Mesenchymal stem cell (in vitro differentiated cells and primary cell): Measurements from ENCODE around the gene RAB3GAP1.

Experiments used
- DNase-seq: peaks from one replicate; pipeline ENCODE4 v3.0.0-alpha.2; 2013
- H2AFZ ChIP-seq: one replicate; pipeline ENCODE4 v1.6.1; 2013; ENCODE audit warnings: low read depth, mild to moderate bottlenecking, control low read depth, inconsistent platforms, low read length, moderate library complexity
- H2AK5ac ChIP-seq: 2 replicates; pipeline ENCODE4 v1.6.1; 2013; ENCODE audit warnings: low read length, moderate library complexity, mild to moderate bottlenecking, inconsistent platforms; ENCODE audit not compliant: severe bottlenecking
- H2BK120ac ChIP-seq: one replicate; pipeline ENCODE4 v1.6.1; 2013; ENCODE audit warnings: low read depth, mild to moderate bottlenecking, inconsistent platforms, low read length, moderate library complexity
- H2BK12ac ChIP-seq, 2 experiments: one replicate each; pipeline ENCODE4 v1.6.1; 2013; ENCODE audit warnings: inconsistent platforms in 2 of 2, low read length in 2 of 2, mild to moderate bottlenecking in 2 of 2, moderate library complexity in 2 of 2, control low read depth in 1 of 2
- H2BK15ac ChIP-seq: one replicate; pipeline ENCODE4 v1.6.1; 2013; ENCODE audit warnings: mild to moderate bottlenecking, low read depth, inconsistent platforms; ENCODE audit not compliant: poor library complexity, severe bottlenecking
- H2BK5ac ChIP-seq: 2 replicates; pipeline ENCODE4 v1.6.1; 2013; ENCODE audit warnings: low read depth, mild to moderate bottlenecking, low read length, control low read depth, inconsistent platforms; ENCODE audit not compliant: poor library complexity, severe bottlenecking
- H3K14ac ChIP-seq, 2 experiments: one replicate each; pipeline ENCODE4 v1.6.1; 2013; ENCODE audit warnings: inconsistent platforms in 2 of 2, low read length in 2 of 2, control low read depth in 1 of 2, mild to moderate bottlenecking in 1 of 2, moderate library complexity in 1 of 2
- H3K18ac ChIP-seq, 2 experiments: one replicate each; pipeline ENCODE4 v1.6.1; 2013; ENCODE audit warnings: inconsistent platforms in 2 of 2, low read length in 2 of 2, control low read depth in 1 of 2, low read depth in 1 of 2, mild to moderate bottlenecking in 1 of 2
- H3K23ac ChIP-seq, 2 experiments: one replicate each; pipeline ENCODE4 v1.6.1; 2013; ENCODE audit warnings: inconsistent platforms in 2 of 2, low read length in 2 of 2, mild to moderate bottlenecking in 2 of 2, moderate library complexity in 2 of 2, control low read depth in 1 of 2
- H3K27ac ChIP-seq: 2 replicates; pipeline ENCODE4 v1.5.1; 2013; ENCODE audit warnings: mild to moderate bottlenecking, moderate library complexity, low read length, control low read depth, inconsistent platforms; ENCODE audit not compliant: poor library complexity, severe bottlenecking
- H3K27me3 ChIP-seq, 2 experiments: 2 replicates each; pipeline versions ENCODE4 v1.6.1 to v1.7.0; 2013; ENCODE audit warnings: low read length in 2 of 2, mild to moderate bottlenecking in 2 of 2, moderate library complexity in 2 of 2, control low read depth in 1 of 2, inconsistent platforms in 1 of 2; ENCODE audit not compliant: control insufficient read depth in 1 of 2, insufficient read depth in 1 of 2
- H3K36me3 ChIP-seq, 2 experiments: 2 replicates each; pipeline versions ENCODE4 v1.6.1 to v1.7.0; 2013; ENCODE audit warnings: low read length in 2 of 2, control low read depth in 1 of 2, inconsistent platforms in 1 of 2, low read depth in 1 of 2, mild to moderate bottlenecking in 1 of 2; ENCODE audit not compliant: insufficient read depth in 2 of 2, control insufficient read depth in 1 of 2
- H3K4ac ChIP-seq, 2 experiments: one replicate each; pipeline ENCODE4 v1.6.1; 2013; ENCODE audit warnings: inconsistent platforms in 2 of 2, low read length in 2 of 2, mild to moderate bottlenecking in 2 of 2, moderate library complexity in 2 of 2, control low read depth in 1 of 2, low read depth in 1 of 2
- H3K4me1 ChIP-seq: 2 replicates; pipeline ENCODE4 v1.6.1; 2013; ENCODE audit warnings: low read depth, low read length, control low read depth; ENCODE audit not compliant: control insufficient read depth, insufficient read depth
- H3K4me2 ChIP-seq: 2 replicates; pipeline ENCODE4 v1.6.1; 2013; ENCODE audit warnings: low read length, mild to moderate bottlenecking, inconsistent platforms; ENCODE audit not compliant: poor library complexity, severe bottlenecking
- H3K4me3 ChIP-seq, 2 experiments: 2 replicates each; pipeline versions ENCODE4 v1.5.1 to v1.7.0; 2013; ENCODE audit warnings: low read length in 2 of 2, mild to moderate bottlenecking in 2 of 2, control low read depth in 1 of 2, low read depth in 1 of 2; ENCODE audit not compliant: insufficient read depth in 1 of 2
- H3K79me1 ChIP-seq: replicated peaks from 2 replicates; pipeline ENCODE4 v1.6.1; 2013; ENCODE audit warnings: mild to moderate bottlenecking, control low read depth, low read length, inconsistent platforms; ENCODE audit not compliant: poor library complexity, severe bottlenecking
- H3K9ac ChIP-seq: 2 replicates; pipeline ENCODE4 v1.7.0; 2013; ENCODE audit warnings: mild to moderate bottlenecking, low read length, moderate library complexity
- H3K9me3 ChIP-seq: 2 replicates; pipeline ENCODE4 v1.7.0; 2013; ENCODE audit warnings: mild to moderate bottlenecking, low read length; ENCODE audit not compliant: control insufficient read depth
- H4K8ac ChIP-seq: one replicate; pipeline ENCODE4 v1.6.1; 2013; ENCODE audit warnings: inconsistent platforms, mild to moderate bottlenecking, low read length, moderate library complexity
- H4K91ac ChIP-seq: one replicate; pipeline ENCODE4 v1.6.1; 2013; ENCODE audit warnings: mild to moderate bottlenecking, low read length, inconsistent platforms
- WGBS: methylation state at CpG from one replicate; pipeline ENCODE4 v1.1.7; 2013; ENCODE audit warnings: mixed read lengths; 5-methylcytosine and 5-hydroxymethylcytosine counted together

RAB3GAP1 gene

GRCh38 chr2:135152361-135152760 lies 100.3 kb downstream of the RAB3GAP1 start:
- no peak overlapping the region for H2BK120ac ChIP-seq
- no peak overlapping the region for H3K4me3 ChIP-seq
- H2AK5ac ChIP-seq: no peak overlapping the region
- H4K91ac ChIP-seq: no peak overlapping the region
- no peaks in the 10 kb centered on the region for H3K9me3 ChIP-seq
- no peak overlapping the region for H3K4ac ChIP-seq
- no CpG with 5 or more reads among the region's 1 CpG for WGBS
- H2BK5ac ChIP-seq: no peak overlapping the region
- H3K27me3 ChIP-seq: no peaks in the 10 kb centered on the region
- H3K4me1 ChIP-seq: peaks cover 4% of the 10 kb centered on the region
- H3K79me1 ChIP-seq: peaks cover 13% of the 10 kb centered on the region
- no peak overlapping the region for H2BK12ac ChIP-seq
- no peak overlapping the region for H3K4me2 ChIP-seq
- H3K36me3 ChIP-seq: peaks cover 3 to 76% of the 10 kb centered on the region in 2 experiments
- no peak overlapping the region for H2BK15ac ChIP-seq
- no peak overlapping the region for H4K8ac ChIP-seq
- DNase-seq: no peak
- no peak overlapping the region for H2AFZ ChIP-seq
- no peak overlapping the region for H3K27ac ChIP-seq
- no peak overlapping the region for H3K18ac ChIP-seq
- H3K23ac ChIP-seq: no peak overlapping the region
- no peak overlapping the region for H3K9ac ChIP-seq
- H3K14ac ChIP-seq: no peak overlapping the region

GRCh38 chr2:135154962-135155361 lies 102.9 kb downstream of the RAB3GAP1 start:
- Histone ChIP-seq H3K9me3 (no peaks in the 10 kb centered on the region), H3K4me3 (no peak overlapping the region), H3K4me1 (peaks cover 4% of the 10 kb centered on the region), H4K8ac (no peak overlapping the region), H3K4me2 (no peak overlapping the region), H3K79me1 (peaks cover 16% of the 10 kb centered on the region), H2AFZ (no peak overlapping the region), H3K27me3 (no peaks in the 10 kb centered on the region), H3K9ac (no peak overlapping the region), H2BK12ac (no peak overlapping the region), H3K27ac (no peak overlapping the region), H2AK5ac (no peak overlapping the region), H2BK15ac (no peak overlapping the region), H2BK5ac (no peak overlapping the region), H3K14ac (no peak overlapping the region), H4K91ac (no peak overlapping the region), H2BK120ac (no peak overlapping the region), H3K18ac (no peak overlapping the region), H3K23ac (no peak overlapping the region), H3K4ac (no peak overlapping the region), H3K36me3 (peaks cover 3 to 97% of the 10 kb centered on the region in 2 experiments)
- DNase-seq: no peak

GRCh38 chr2:135157856-135158255 lies 105.8 kb downstream of the RAB3GAP1 start:
- Histone ChIP-seq H3K18ac (no peak overlapping the region), H2BK15ac (no peak overlapping the region), H2BK120ac (no peak overlapping the region), H3K79me1 (peaks cover 8% of the 10 kb centered on the region), H3K4me1 (no peaks in the 10 kb centered on the region), H3K4me3 (no peak overlapping the region), H3K27me3 (no peaks in the 10 kb centered on the region), H3K27ac (no peak overlapping the region), H4K91ac (no peak overlapping the region), H3K9ac (no peak overlapping the region), H2AFZ (no peak overlapping the region), H3K36me3 (peaks cover 0 to 81% of the 10 kb centered on the region in 2 experiments), H3K23ac (no peak overlapping the region), H3K4ac (no peak overlapping the region), H3K14ac (no peak overlapping the region), H3K4me2 (no peak overlapping the region), H2BK12ac (no peak overlapping the region), H2AK5ac (no peak overlapping the region), H2BK5ac (no peak overlapping the region), H3K9me3 (no peaks in the 10 kb centered on the region), H4K8ac (no peak overlapping the region)
- WGBS: 98% methylated on average over 1 of the region's 3 CpGs
- no peak for DNase-seq

DNA sequence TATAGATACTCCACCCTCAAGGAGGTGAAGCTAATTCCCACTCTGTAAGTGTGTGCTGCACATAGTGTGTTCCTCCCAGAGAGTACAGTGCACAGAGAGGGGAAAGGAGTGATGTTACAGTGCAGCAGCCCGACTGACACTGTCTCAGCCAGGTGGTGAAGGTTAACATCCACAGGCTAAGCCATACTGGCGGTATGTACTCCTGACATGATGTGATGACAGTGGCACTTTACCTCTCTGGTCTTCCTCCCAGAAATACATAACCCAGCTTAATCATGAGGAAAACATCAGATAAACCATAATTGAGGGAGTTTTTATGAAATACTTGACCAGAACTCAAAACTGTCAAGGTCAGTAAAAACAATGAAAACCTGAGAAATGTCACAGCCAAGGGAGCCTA lies 107.1 kb downstream of the RAB3GAP1 start:
- Histone ChIP-seq H3K4me3 (no peak overlapping the region), H4K8ac (no peak overlapping the region), H2BK120ac (no peak overlapping the region), H3K9ac (no peak overlapping the region), H3K4me2 (no peak overlapping the region), H2BK12ac (no peak overlapping the region), H3K18ac (no peak overlapping the region), H2AFZ (no peak overlapping the region), H3K79me1 (peaks cover 7% of the 10 kb centered on the region), H3K9me3 (no peaks in the 10 kb centered on the region), H4K91ac (no peak overlapping the region), H3K23ac (no peak overlapping the region), H3K4ac (no peak overlapping the region), H2AK5ac (no peak overlapping the region), H3K27ac (no peak overlapping the region), H2BK15ac (no peak overlapping the region), H3K36me3 (peaks cover 0 to 79% of the 10 kb centered on the region in 2 experiments), H3K27me3 (no peaks in the 10 kb centered on the region), H2BK5ac (no peak overlapping the region), H3K4me1 (no peaks in the 10 kb centered on the region), H3K14ac (no peak overlapping the region)
- WGBS: 77% methylated on average over 1 of the region's 2 CpGs
- no peak for DNase-seq
